CD4-positive, alpha-beta T cell treated with Interferon gamma for 1 hour (primary cell): Measurements from ENCODE around the gene SSR1.

Source experiments
- DNase-seq: peaks from one replicate; pipeline ENCODE4 v3.0.0-alpha.2; 2020

SSR1 gene

GRCh38 chr6:7236306-7237209 lies 76.4 kb downstream of the SSR1 start:
- no peak for DNase-seq

- no peak for DNase-seq
These were observed 77.2 kb downstream of the SSR1 start for GRCh38 chr6:7235712-7236305.

GRCh38 chr6:7234547-7234946 lies 78.5 kb downstream of the SSR1 start:
- no peak for DNase-seq

GRCh38 chr6:7232351-7232750 lies 80.6 kb downstream of the SSR1 start:
- DNase-seq: no peak

- no peak for DNase-seq
These were observed 81.9 kb downstream of the SSR1 start for GRCh38 chr6:7230956-7231713.

- no peak for DNase-seq
These were observed 82.7 kb downstream of the SSR1 start for GRCh38 chr6:7230327-7230691.

GRCh38 chr6:7229376-7230326 lies 83.3 kb downstream of the SSR1 start:
- DNase-seq: no peak

GRCh38 chr6:7228662-7229375 lies 84.2 kb downstream of the SSR1 start:
- DNase-seq: no peak

- no peak for DNase-seq
These were observed 88.3 kb downstream of the SSR1 start for GRCh38 chr6:7224731-7225130.

GRCh38 chr6:7222197-7222596 lies 90.8 kb downstream of the SSR1 start:
- DNase-seq: no peak

- no peak for DNase-seq
These were observed 93.7 kb downstream of the SSR1 start for GRCh38 chr6:7219310-7219709.

- no peak for DNase-seq
These were observed 94.5 kb downstream of the SSR1 start for GRCh38 chr6:7218406-7218988.
